Stimulated activated CD8-positive, alpha-beta memory T cell treated with anti-CD3 and anti-CD28 coated beads, Interleukin-15, amount 100 ng/mL, for 1 hour (primary cell): ENCODE data around the gene CXorf49.
"Not testable (repeated sequence)": the region's sequence is repeated elsewhere in the genome, so short reads cannot be mapped to it uniquely, and the experiment has no call there.

ENCODE experiments used
- DNase-seq: peaks from one replicate; pipeline ENCODE4 v3.0.0-alpha.2; 2020; ENCODE audit warnings: low read depth

CXorf49 gene

DNA sequence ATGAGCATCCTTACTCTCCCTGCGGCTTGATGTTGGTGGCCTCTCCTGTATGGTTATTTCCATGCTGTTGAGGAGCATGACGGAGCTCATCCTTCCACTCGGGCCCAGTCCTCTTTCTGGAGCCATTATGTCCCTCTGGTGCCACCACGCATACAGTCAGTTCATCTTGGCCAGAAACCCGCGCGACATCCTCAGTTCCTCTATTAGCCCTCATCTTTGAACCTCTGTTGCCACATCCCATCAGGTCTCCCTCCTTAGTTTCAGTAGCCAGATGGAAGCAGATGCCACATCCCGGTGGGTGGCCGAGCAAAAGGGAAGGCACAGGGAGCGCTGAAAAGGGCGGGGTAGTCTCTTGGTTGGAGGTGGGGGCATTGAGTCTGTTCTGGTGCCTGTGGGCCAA is 46.1 kb downstream of the CXorf49 start:
- no peak for DNase-seq

DNA sequence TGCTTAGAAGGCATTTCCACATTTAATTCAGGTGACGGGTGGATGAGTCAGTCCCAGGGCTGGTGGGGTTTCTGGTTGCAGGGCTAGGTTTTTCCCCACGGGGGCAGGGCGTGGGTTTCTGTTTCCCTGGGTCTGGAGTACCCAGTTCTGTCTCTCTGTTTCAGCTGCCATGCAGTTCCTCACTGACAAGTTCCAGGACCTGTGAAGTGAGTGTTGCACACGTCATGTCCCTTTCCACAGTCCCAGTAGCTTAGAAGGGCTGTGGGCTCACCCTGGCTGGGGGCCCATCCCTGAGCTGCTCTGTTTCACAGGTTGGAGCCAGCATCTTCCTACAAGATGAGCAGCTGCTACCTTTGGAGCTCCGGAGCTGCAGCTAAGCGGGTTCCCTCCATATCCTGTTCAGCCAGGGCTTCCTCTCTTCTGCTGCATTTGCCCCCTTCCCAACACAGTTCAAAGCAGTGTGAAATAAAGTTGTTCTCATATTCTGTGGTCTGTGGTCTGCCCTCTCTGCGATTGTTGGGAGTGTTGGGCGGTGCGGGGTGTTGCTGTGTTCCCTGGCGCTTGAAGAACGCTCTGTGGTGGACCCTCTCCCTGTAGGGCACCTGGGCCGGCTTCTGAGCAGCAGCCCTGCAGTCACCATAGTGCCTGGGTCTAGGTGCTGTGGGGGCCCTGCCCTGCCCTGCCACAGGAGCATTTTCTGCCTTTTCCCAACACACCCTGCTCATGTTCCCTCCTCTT is 46.9 kb downstream of the CXorf49 start:
- DNase-seq: no peak

DNA sequence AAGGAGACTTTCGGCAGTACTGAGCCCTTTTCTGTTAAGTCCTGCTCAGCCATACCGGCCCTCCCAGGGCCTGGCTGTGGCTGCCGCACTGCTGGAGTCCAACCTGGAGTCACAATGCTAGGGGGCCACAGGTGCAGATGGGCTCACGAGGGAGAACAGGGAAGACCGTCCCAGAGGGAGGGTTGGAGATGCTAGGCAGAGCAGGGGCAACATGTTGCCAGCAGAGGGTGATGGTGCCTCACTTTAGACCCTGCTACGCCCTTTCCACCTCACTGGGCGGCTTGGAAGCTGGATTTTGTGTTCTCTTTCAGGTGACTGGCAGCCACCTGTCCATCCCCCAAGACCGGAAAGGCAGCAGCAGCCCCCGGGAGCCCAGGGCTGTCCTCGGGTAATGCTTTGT is 48.1 kb downstream of the CXorf49 start:
- DNase-seq: not testable (repeated sequence)

DNA sequence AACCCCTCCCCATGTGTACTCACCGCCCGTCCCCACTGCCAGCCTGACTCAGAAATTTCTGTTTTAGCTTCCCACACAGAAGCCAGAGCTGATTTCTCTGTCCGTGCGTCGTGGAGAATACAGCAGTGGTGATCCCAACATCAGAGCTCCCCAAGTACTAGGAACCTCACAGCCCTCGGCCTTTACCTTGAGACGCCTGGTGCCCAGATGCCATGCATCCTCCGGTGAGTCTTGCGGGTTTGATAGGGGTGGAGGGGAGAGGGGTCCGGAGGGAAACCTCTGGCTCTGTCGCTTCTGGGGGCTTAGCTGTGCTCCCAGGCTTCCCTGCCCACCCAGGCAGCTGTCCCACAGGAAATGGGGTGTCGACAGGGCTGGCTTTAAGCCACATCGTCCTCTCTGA is 48.6 kb downstream of the CXorf49 start:
- no peak for DNase-seq

DNA sequence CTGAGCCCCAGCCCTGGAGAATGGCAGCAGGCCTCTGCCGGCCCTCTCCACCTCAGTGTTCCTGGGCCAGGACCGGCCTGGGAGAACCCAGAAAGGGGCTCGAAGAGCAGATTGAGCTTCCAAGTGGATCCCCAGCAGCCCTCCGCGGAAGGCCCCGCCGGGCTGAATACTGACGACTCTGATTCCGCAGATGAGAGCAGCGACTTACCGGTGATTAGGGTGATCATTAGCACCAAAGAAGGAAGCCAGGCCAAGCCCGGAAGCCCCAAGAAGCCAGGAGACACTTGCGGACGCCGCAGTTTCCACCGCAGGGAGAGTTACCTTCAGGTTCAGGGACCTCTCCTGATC is 49.9 kb downstream of the CXorf49 start:
- DNase-seq: no peak

DNA sequence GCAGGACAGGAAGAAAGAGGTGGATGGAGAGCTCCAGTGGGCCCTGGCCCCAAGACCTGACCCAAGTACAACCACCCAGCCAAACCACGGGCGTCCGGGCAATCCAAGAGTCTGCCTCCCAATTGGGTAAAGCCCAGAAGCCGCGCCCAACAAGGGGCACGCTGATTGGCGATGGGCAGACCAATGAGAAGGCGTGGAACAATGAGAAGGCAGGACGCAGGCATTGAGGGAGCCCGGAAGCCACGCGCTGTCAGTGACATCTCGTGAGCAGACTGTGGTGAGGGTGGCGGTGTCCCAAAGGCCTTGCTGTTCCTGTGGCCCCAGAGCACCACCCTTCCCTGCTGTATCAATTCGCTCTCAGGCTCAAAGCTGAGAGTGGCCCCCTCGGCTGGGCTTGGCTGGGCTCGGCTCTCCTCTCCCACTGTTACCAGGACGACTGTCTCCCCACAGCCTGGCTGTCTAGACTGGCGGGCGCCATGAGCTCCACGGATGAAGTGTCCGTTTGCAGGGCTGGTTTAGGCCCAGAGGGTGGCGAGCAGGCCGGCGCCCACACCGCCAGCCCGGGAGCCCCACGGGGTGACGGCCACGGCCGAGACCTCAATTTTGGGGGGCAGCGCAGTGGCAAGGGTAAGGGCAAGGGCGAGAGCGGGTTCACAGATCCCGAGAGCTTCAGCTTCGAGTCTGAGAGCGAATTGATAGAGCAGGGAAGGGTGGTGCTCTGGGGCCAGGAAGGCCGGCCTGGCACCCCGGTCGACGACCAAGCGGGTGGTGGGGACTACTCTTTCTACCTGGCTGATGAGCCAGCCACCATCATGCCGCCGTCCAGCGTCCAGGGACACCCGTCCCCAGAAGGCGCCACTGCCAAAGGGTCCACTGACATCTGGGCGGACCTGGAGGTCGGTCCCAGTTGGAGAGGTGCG is 50.5 kb downstream of the CXorf49 start, which contains the start of gene LOC101059915:
Gene LOC101059915, plus strand, starts transcription at position 219 of the 920 bp plus-strand sequence.
- no peak for DNase-seq

DNA sequence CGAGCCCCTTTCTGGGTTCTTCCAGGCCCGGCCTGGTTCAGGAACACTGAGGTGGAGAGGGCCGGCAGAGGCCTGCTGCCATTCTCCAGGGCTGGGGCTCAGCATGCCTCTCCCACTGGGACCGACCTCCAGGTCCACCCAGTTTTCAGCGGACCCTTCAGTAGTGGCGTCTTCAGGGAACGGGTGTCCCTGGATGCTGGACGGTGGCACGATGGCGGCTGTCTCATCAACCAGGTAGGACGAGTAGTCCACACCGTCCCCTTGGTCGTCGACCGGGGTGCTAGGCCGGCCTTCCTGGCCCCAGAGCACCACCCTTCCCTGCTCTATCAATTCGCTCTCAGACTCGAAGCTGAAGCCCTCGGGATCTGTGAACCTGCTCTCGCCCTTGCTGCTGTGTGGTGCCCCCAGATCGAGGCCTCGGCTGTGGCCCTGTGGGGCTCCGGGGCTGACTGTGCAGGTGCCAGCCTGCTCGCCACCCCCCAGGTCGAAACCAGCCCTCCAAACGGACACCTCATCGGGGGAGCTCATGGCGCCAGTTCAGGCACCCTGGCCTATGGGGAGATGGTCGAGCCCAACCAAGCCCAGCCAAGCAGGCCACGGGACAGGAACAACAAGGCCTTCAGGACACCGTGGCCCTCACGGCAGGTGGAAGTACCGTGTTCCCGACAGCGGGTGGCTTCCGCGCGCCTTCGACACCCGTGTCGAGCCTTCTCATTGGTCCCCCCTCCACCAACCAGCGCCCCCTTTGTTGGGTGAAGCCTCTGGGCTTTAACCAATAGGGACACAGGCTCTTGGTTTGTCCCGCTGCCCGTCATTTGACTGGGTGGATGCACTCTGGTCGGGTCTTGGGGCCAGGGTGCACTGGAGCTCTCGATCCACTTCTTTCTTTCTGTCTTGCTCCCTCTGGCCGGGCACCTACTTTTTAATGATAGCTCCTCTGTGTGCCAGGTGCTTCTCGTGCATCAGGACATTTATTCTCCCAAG is 51.6 kb downstream of the CXorf49 start:
- DNase-seq: no peak

DNA sequence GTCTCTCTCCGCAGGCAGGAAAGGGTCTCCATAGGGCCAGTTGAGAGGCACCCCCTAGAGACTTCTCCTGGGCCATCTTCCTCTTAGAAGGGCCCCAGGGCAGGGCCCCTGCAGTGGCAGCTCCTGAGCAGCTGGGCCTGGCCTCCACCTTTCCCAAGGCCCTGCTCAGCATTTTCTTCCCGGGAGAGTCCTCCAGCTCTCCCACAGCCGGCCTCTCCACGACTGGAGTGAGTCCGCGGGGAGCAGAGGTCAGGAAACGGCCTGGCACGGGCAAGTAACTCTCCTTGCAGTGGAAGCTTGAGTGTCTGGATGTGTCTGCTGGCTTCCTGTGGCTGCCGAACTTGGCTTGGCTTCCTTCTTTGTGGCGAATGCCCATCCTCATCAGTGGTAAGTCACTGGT is 52.3 kb downstream of the CXorf49 start:
- no peak for DNase-seq

DNA sequence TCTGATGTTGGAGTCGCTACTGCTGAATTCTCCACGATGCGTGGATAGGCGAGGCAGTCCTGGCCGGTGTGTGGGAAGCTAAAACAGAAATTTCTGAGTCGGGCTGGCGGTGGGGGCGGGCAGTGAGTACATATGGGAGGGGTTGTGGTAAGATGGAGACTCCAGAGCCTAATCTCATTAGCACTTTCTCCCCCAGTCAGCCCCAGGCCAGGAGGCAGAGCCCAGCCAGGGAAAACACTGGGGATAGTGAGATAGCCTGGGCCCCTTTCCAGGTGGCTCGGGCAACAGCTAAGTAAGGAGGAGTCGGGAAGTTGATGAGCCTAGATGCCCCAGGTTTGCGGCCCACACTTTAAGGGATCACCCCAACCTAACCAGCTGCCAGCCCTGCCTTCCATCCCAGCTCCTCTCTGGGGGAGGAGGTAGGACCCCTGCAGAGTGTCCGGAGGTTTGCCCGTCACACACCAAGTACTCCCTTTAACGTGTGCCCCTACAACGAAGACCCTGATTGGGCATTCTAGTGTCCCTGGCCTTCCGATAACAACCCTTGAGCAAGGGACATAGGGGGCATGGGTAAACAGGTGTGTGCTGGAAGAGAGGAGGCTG is 53.1 kb downstream of the CXorf49 start:
- DNase-seq: no peak
